Inflammatory macrophage (primary cell): ENCODE data around the gene CMTM3.
"Not testable (repeated sequence)": the region's sequence is repeated elsewhere in the genome, so short reads cannot be mapped to it uniquely, and the experiment has no call there.

ENCODE experiments used
- DNase-seq, 2 donors: peaks; one replicate each; pipeline ENCODE4 v3.0.0-alpha.2; 2020 to 2022

CMTM3 gene

GRCh38 chr16:66610111-66610820, 5.8 kb downstream of the CMTM3 start:
- DNase-seq: no peak

GRCh38 chr16:66611911-66612310, 7.4 kb downstream of the CMTM3 start:
- DNase-seq: not testable (repeated sequence)

- DNase-seq: no peak
Measured at GRCh38 chr16:66612422-66612821, 7.9 kb downstream of the CMTM3 start.

GRCh38 chr16:66614161-66614802, 9.8 kb downstream of the CMTM3 start:
- DNase-seq: no peak

GRCh38 chr16:66616169-66616568, 11.7 kb downstream of the CMTM3 start:
- DNase-seq: no peak

GRCh38 chr16:66616592-66616991, 12.1 kb downstream of the CMTM3 start:
- peak; percentile 32 to 34 for DNase-seq

- DNase-seq: no peak
Measured at GRCh38 chr16:66617010-66617434, 12.5 kb downstream of the CMTM3 start.

- no peak for DNase-seq
Measured at GRCh38 chr16:66617728-66618127, 13.2 kb downstream of the CMTM3 start.

- no peak for DNase-seq
Measured at GRCh38 chr16:66618588-66619375, 14.3 kb downstream of the CMTM3 start.

- peak; percentile 43 to 51 for DNase-seq
Measured at GRCh38 chr16:66619534-66620428, 15.3 kb downstream of the CMTM3 start.

GRCh38 chr16:66620429-66620795, 15.9 kb downstream of the CMTM3 start:
- no peak for DNase-seq

GRCh38 chr16:66621973-66622372, 17.5 kb downstream of the CMTM3 start:
- DNase-seq: no peak

GRCh38 chr16:66622863-66623262, 18.4 kb downstream of the CMTM3 start:
- no peak for DNase-seq

GRCh38 chr16:66623755-66624154, 19.3 kb downstream of the CMTM3 start:
- no peak for DNase-seq

- not testable (repeated sequence) for DNase-seq
Measured at GRCh38 chr16:66627611-66628378, 23.3 kb downstream of the CMTM3 start.

- DNase-seq: no peak
Measured at GRCh38 chr16:66629856-66630255, 25.4 kb downstream of the CMTM3 start.

GRCh38 chr16:66630561-66631260, 26.2 kb downstream of the CMTM3 start:
- DNase-seq: not testable (repeated sequence)

- DNase-seq: not testable (repeated sequence)
Measured at GRCh38 chr16:66631558-66631957, 27.1 kb downstream of the CMTM3 start.

- no peak for DNase-seq
Measured at GRCh38 chr16:66634527-66635196, 30.2 kb downstream of the CMTM3 start.

GRCh38 chr16:66635406-66635805, 30.9 kb downstream of the CMTM3 start:
- no peak for DNase-seq
